SH-SY5Y (cell line): ENCODE data around the gene B3GALT6.

Experiments used
- GATA2 ChIP-seq: IDR thresholded peaks from 2 replicates; pipeline ENCODE4 v1.6.1; 2011; ENCODE audit warnings: mild to moderate bottlenecking, low read depth, low read length
- GATA3 ChIP-seq: IDR thresholded peaks from 2 replicates; pipeline ENCODE4 v1.6.1; 2011; ENCODE audit warnings: low read depth, mild to moderate bottlenecking, low read length, moderate library complexity

DNA sequence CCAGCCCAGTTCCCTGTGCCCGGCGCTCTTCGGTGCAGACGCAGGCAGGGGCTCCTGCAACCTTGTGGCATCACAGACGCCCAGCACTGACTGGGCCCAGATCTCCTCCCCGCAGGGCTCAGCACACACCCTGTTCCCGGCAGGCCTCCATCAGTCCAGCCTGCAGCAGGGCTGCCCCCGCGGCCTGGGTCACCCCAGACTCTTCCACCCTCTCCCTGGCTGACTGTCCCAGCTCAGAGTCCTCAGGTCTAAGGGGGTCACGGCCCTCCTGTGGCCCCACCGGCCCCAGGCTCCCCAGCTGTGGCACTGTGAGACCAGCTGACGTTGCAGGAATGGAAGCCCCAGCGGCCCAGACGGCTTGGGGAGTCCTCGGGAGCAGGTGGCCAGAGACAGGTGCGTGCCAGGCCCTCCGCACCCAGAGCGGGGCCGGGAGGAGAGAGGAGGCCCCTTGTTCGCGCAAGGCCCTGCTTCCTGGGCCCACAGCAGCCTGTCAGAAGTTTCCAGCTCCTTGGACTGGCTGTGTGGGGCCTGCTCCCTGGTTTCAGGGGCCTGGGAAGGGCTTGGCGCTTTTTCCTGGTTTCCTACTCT, 4.2 kb downstream of the B3GALT6 start:
- TF ChIP-seq GATA3 = no peak
- TF ChIP-seq GATA2 = no peak
